Ovary (tissue), 3 donors: ENCODE measurements around the gene AHR.

Experiments
- CTCF ChIP-seq, 3 donors: fragments of 450-650 bp in 2 of 3; fragments of 200-600 bp in 1 of 3; IDR thresholded peaks; one replicate each; pipeline versions ENCODE4 v1.5.1 to v1.8.0; 2016 to 2022; ENCODE audit warnings: antibody characterized with exemption in 3 of 3, mild to moderate bottlenecking in 1 of 3
- EP300 ChIP-seq: sonication (generic); formaldehyde crosslinking; IDR thresholded peaks from one replicate; pipeline ENCODE4 v1.6.1; 2017; ENCODE audit warnings: antibody characterized with exemption
- POLR2A ChIP-seq: fragments of 450-650 bp; IDR thresholded peaks from one replicate; pipeline ENCODE4 v1.6.1; 2017; ENCODE audit warnings: antibody characterized with exemption, mild to moderate bottlenecking, moderate library complexity
- donor health status: DM: no; HTN: no; CAD: no.

GRCh38 chr7:17340655-17341054 lies 42.2 kb downstream of the AHR start:
- TF ChIP-seq CTCF (IDR thresholded peaks at IDR 0.05) (no peak), POLR2A (no peak), EP300 (no peak)
